K562 (cell line): Measurements from ENCODE around the gene HJV. TPM values are rescaled to one million over a fixed set of nuclear protein-coding genes. Genes with fewer than 3 reads are reported as not detected.

ENCODE experiments used
- CBFA2T2 ChIP-seq: fragments of 450-650 bp; conservative IDR thresholded peaks from 2 replicates; pipeline ENCODE4 v1.6.1; 2017; ENCODE audit warnings: mild to moderate bottlenecking
- CHD2 ChIP-seq: IDR thresholded peaks from 2 replicates; pipeline ENCODE4 v1.6.1; 2011; ENCODE audit warnings: low read depth, low read length
- CREM ChIP-seq: IDR thresholded peaks from 2 replicates; pipeline ENCODE4 v1.6.1; 2014; ENCODE audit warnings: antibody characterized with exemption, low read depth
- DNMT1 ChIP-seq: fragments of 450-650 bp; IDR thresholded peaks from 2 replicates; pipeline ENCODE4 v1.6.1; 2016; ENCODE audit warnings: antibody characterized with exemption, mild to moderate bottlenecking
- HNRNPUL1 ChIP-seq: fragments of 200-400 bp; formaldehyde crosslinking; IDR thresholded peaks from 2 replicates; pipeline ENCODE4 v1.6.1; 2017; ENCODE audit warnings: low read length
- ILF3 ChIP-seq: fragments of 450-650 bp; IDR thresholded peaks from 2 replicates; pipeline ENCODE4 v1.6.1; 2018; ENCODE audit warnings: antibody characterized with exemption, mild to moderate bottlenecking, moderate library complexity, borderline replicate concordance
- MYBL2 ChIP-seq, 2 experiments: fragments of 450-650 bp in 1 of 2; sonication (generic) in 1 of 2; formaldehyde crosslinking in 1 of 2; IDR thresholded peaks; 2 replicates each; pipeline versions ENCODE4 v1.6.1 to v1.8.1; 2017 to 2022; ENCODE audit warnings: borderline replicate concordance in 1 of 2, inconsistent platforms in 1 of 2, low read depth in 1 of 2, mild to moderate bottlenecking in 1 of 2, missing genetic modification reagents in 1 of 2, moderate library complexity in 1 of 2
- NFE2L1 ChIP-seq: fragments of 450-650 bp; IDR thresholded peaks from 2 replicates; pipeline ENCODE4 v1.6.1; 2016; ENCODE audit warnings: missing genetic modification characterization, low read depth, mild to moderate bottlenecking, missing compliant biosample characterization, moderate library complexity, borderline replicate concordance
- NR1H2 ChIP-seq: sonication (generic); formaldehyde crosslinking; IDR thresholded peaks from 2 replicates; pipeline ENCODE4 v1.4.0; 2020; ENCODE audit warnings: mild to moderate bottlenecking, missing genetic modification reagents
- PHF8 ChIP-seq: fragments of 200-600 bp; sonication (generic); IDR thresholded peaks from 2 replicates; pipeline ENCODE4 v1.6.1; 2012; ENCODE audit warnings: mixed run types, mild to moderate bottlenecking, inconsistent platforms, low read length, moderate library complexity, borderline replicate concordance
- PHTF2 ChIP-seq: fragments of 250-450 bp; sonication (Bioruptor Pico); IDR thresholded peaks from 2 replicates; pipeline ENCODE4 v1.5.0; 2021; ENCODE audit warnings: mild to moderate bottlenecking
- PPARD ChIP-seq: fragments of 250-450 bp; sonication (Bioruptor Pico); IDR thresholded peaks from 2 replicates; pipeline ENCODE4 v1.8.0; 2022; ENCODE audit warnings: inconsistent platforms, mild to moderate bottlenecking, moderate library complexity
- PURB ChIP-seq: sonication (generic); formaldehyde crosslinking; IDR thresholded peaks from 2 replicates; pipeline ENCODE4 v1.9.0; 2021; ENCODE audit warnings: low read depth, mild to moderate bottlenecking, missing genetic modification reagents
- RERE ChIP-seq: sonication (generic); formaldehyde crosslinking; IDR thresholded peaks from 2 replicates; pipeline ENCODE4 v1.8.0; 2023; ENCODE audit warnings: missing genetic modification reagents, mild to moderate bottlenecking, borderline replicate concordance
- SLC30A9 ChIP-seq: fragments of 250-450 bp; sonication (Bioruptor Pico); IDR thresholded peaks from 2 replicates; pipeline ENCODE4 v1.8.0; 2022; ENCODE audit warnings: mild to moderate bottlenecking, moderate library complexity
- WHSC1 ChIP-seq: IDR thresholded peaks from one replicate; pipeline ENCODE4 v1.6.1; 2012; ENCODE audit warnings: low read length, control low read depth, inconsistent platforms
- XRCC5 ChIP-seq: fragments of 200-400 bp; formaldehyde crosslinking; IDR thresholded peaks from 2 replicates; pipeline ENCODE4 v1.6.1; 2017; ENCODE audit warnings: low read depth, mild to moderate bottlenecking, low read length
- ZNF143 ChIP-seq: sonication (generic); formaldehyde crosslinking; IDR thresholded peaks from 2 replicates; pipeline ENCODE4 v1.9.0; 2022; ENCODE audit warnings: mild to moderate bottlenecking, missing genetic modification reagents
- ZNF280A ChIP-seq: fragments of 450-650 bp; IDR thresholded peaks from 2 replicates; pipeline ENCODE4 v1.6.1; 2018; ENCODE audit warnings: mild to moderate bottlenecking, low read depth; ENCODE audit not compliant: partially characterized antibody
- ZNF584 ChIP-seq: fragments of 200-800 bp; sonication (Bioruptor generic); IDR thresholded peaks from 2 replicates; pipeline ENCODE4 v1.6.1; 2016; ENCODE audit warnings: low read depth, mild to moderate bottlenecking, missing genetic modification characterization, missing compliant biosample characterization
- ZNF696 ChIP-seq: fragments of 250-450 bp; sonication (Bioruptor Pico); conservative IDR thresholded peaks from 2 replicates; pipeline ENCODE4 v1.4.0; 2020; ENCODE audit warnings: mild to moderate bottlenecking, moderate library complexity
- ZNF764 ChIP-seq: fragments of 250-450 bp; sonication (Bioruptor Pico); IDR thresholded peaks from 2 replicates; pipeline ENCODE4 v1.4.0; 2020; ENCODE audit warnings: low read depth, mild to moderate bottlenecking, moderate library complexity
- ZZZ3 ChIP-seq: fragments of 450-650 bp; IDR thresholded peaks from 2 replicates; pipeline ENCODE4 v1.6.1; 2016; ENCODE audit warnings: antibody characterized with exemption, mild to moderate bottlenecking, moderate library complexity
- polyA plus RNA-seq, 8 experiments: library from polyadenylated mRNA; depleted of rRNA in 4 of 8; stranded (reverse) in 5 of 8; unstranded in 3 of 8; fragments of >200 nt; fragmentation: Nextera tagmentation in 2 of 8; fragmentation: Illumina TruSeq in 1 of 8; extraction: Ambion mirVana in 2 of 8; extraction: Trizol in 1 of 8; gene quantifications; 2 replicates each; pipeline versions ENCODE4 v1.2.1 to v1.2.3, GENCODE V29; 2011 to 2014; ENCODE audit warnings: inconsistent platforms in 1 of 8, missing spikeins in 1 of 8
- total RNA-seq, 7 experiments: library from RNA; depleted of rRNA in 6 of 7; stranded (reverse); fragments of >200 nt in 6 of 7; fragmentation: Illumina TruSeq in 2 of 7; extraction: Trizol in 2 of 7; gene quantifications; 2 replicates each; pipeline versions ENCODE4 v1.2.1 to v1.2.3, GENCODE V29; 2011 to 2021; ENCODE audit warnings: low replicate concordance in 1 of 7

HJV gene
- total and polyA plus RNA-seq, 9 of the 15 experiments (the other 6 are each of a cell fraction or from before 2014, with no cell fraction given): 1.0 to 6.6 (median 2.4) TPM

DNA sequence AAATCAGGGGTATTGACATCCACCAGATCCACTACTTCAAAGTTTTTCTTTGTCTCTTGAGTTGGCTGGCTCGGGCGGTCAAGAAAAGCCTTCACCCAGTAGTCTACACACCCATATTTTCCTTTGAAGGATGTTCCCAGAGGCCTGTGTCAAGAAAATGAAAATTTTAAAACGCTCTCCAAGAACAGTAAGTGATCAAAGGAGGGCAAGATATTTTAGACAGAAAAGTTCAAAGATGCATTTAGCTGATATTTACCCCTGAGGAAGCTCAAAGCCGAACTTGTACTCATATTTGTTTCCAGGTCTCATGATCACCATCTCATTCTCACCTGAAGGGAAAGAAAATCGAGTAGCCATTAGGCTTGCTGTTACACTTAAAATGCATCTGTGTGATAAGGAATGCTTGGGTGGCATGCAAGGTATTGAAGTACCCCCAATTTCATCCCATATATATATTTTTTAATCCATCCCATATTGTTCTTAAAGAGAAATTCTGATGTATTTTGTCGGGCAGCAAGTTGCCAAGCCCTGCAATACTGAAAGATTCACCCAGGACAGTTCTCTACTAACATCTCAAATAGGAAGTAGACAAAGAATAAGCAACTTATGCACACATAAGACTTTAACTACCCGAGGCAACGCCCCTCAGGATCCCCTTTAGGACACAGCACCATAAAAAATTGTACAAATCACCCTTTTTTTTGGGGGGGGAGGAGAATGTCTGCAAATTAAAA lies 26.2 kb downstream of the HJV start (continued):
- TF ChIP-seq ZNF280A (no peak), HNRNPUL1 (no peak), ZNF764 (CRISPR knock-in tag) (no peak), PPARD (CRISPR knock-in tag) (no peak), NR1H2 (CRISPR knock-in tag) (0 out of 2 replicates have a peak, but pooled peaks have one; percentile 3), ZNF143 (CRISPR knock-in tag) (no peak), RERE (CRISPR knock-in tag) (no peak), ZZZ3 (no peak), CHD2 (no peak), XRCC5 (no peak), MYBL2 (IDR thresholded peaks at IDR 0.05; ENCODE audit: low read depth) (no peak), MYBL2 (CRISPR knock-in tag; IDR thresholded peaks at IDR 0.05; ENCODE audit: borderline replicate concordance) (no peak), CBFA2T2 (no peak), DNMT1 (no peak), ILF3 (peak; percentile 81; the same call in 1 of the 2 replicates), PHTF2 (CRISPR knock-in tag) (no peak), ZNF584 (CRISPR knock-in tag) (0 out of 2 replicates have a peak, but pooled peaks have one; percentile 37), SLC30A9 (no peak), PURB (CRISPR knock-in tag) (no peak), ZNF696 (CRISPR knock-in tag) (no peak), WHSC1 (no peak), PHF8 (no peak), NFE2L1 (tag) (no peak), CREM (no peak)
